ENCODE results near the gene LRP2.

GRCh38 chr2:169222665-169223064, 139.7 kb downstream of the LRP2 start:
- TF ChIP-seq EZH2 (IDR thresholded peaks at IDR 0.05) (no peak), POLR2AphosphoS5 (IDR thresholded peaks at IDR 0.05; ENCODE audit: borderline replicate concordance, low read depth, low read length) (no peak), FOXP2 (optimal IDR thresholded peaks at IDR 0.05; ENCODE audit: control extremely low read depth, extremely low read length, insufficient read depth) (no peak)

Data from SK-N-MC (cell line).